CD14-positive monocyte (primary cell): Measurements from ENCODE around the gene MZT1. TPM values are rescaled to one million over a fixed set of nuclear protein-coding genes. Genes with fewer than 3 reads are reported as not detected.

Experiments used
- DNase-seq, 3 donors: peaks; one replicate each; pipeline ENCODE4 v3.0.0-alpha.2; 2011 to 2022
- H2AFZ ChIP-seq: 2 replicates; pipeline ENCODE4 v1.6.0; 2012; ENCODE audit warnings: mild to moderate bottlenecking, low read depth, low read length, inconsistent platforms; ENCODE audit not compliant: insufficient read depth, poor library complexity, severe bottlenecking
- H3K27ac ChIP-seq, 2 donors: 1 replicate in 1 of 2; 2 replicates in 1 of 2; pipeline ENCODE4 v1.5.1; 2012 to 2013; ENCODE audit warnings: low read length in 2 of 2, control low read depth in 1 of 2, inconsistent platforms in 1 of 2, low read depth in 1 of 2, mild to moderate bottlenecking in 1 of 2
- H3K27me3 ChIP-seq, 2 donors: one replicate each; pipeline versions ENCODE4 v1.6.0 to v1.6.1; 2011 to 2013; ENCODE audit warnings: low read length in 2 of 2; ENCODE audit not compliant: control insufficient read depth in 2 of 2, insufficient read depth in 2 of 2
- H3K36me3 ChIP-seq, 2 donors: replicated peaks in 1 of 2; 1 replicate in 1 of 2; 2 replicates in 1 of 2; pipeline versions ENCODE4 v1.5.1 to v1.6.1; 2012 to 2013; ENCODE audit warnings: low read length in 2 of 2, control low read depth in 1 of 2, inconsistent platforms in 1 of 2, mild to moderate bottlenecking in 1 of 2; ENCODE audit not compliant: insufficient read depth in 2 of 2, control insufficient read depth in 1 of 2
- H3K4me1 ChIP-seq, 2 donors: 1 replicate in 1 of 2; 2 replicates in 1 of 2; pipeline versions ENCODE4 v1.5.1 to v1.6.1; 2012 to 2013; ENCODE audit warnings: low read length in 2 of 2, control low read depth in 1 of 2, inconsistent platforms in 1 of 2, mild to moderate bottlenecking in 1 of 2, moderate library complexity in 1 of 2; ENCODE audit not compliant: insufficient read depth in 2 of 2, control insufficient read depth in 1 of 2
- H3K4me2 ChIP-seq: replicated peaks from 2 replicates; pipeline ENCODE3; 2012; ENCODE audit warnings: low read length, moderate library complexity, mild to moderate bottlenecking; ENCODE audit not compliant: poor library complexity, severe bottlenecking; ENCODE audit errors: extremely low read depth
- H3K4me3 ChIP-seq, 3 experiments: fragments of 200-600 bp in 1 of 3; sonication (generic) in 1 of 3; replicated peaks in 1 of 3; 1 replicate in 2 of 3; 2 replicates in 1 of 3; pipeline ENCODE4 v1.5.1; 2011 to 2013; ENCODE audit warnings: low read length in 3 of 3, mild to moderate bottlenecking in 3 of 3, control low read depth in 2 of 3, low read depth in 2 of 3, inconsistent platforms in 1 of 3, moderate library complexity in 1 of 3
- H3K79me2 ChIP-seq: 2 replicates; pipeline ENCODE4 v1.6.0; 2012; ENCODE audit warnings: mild to moderate bottlenecking, control low read depth, inconsistent platforms, low read length, moderate library complexity; ENCODE audit not compliant: insufficient read depth
- H3K9ac ChIP-seq: 2 replicates; pipeline ENCODE4 v1.6.0; 2017; ENCODE audit warnings: low read length, mild to moderate bottlenecking; ENCODE audit not compliant: insufficient read depth, poor library complexity, severe bottlenecking
- H3K9me3 ChIP-seq, 2 donors: replicated peaks in 1 of 2; 1 replicate in 1 of 2; 2 replicates in 1 of 2; pipeline versions ENCODE4 v1.5.1 to v1.6.1; 2012 to 2013; ENCODE audit warnings: low read length in 2 of 2, control low read depth in 1 of 2; ENCODE audit not compliant: control insufficient read depth in 1 of 2, insufficient read depth in 1 of 2
- H4K20me1 ChIP-seq: 2 replicates; pipeline ENCODE4 v1.6.0; 2012; ENCODE audit warnings: mild to moderate bottlenecking, low read length, control low read depth, moderate library complexity; ENCODE audit not compliant: insufficient read depth
- H3K27ac Mint-ChIP-seq, 7 donors: one replicate each; pipeline ENCODE4 v1.8.0; 2020; ENCODE audit warnings: mild to moderate bottlenecking in 7 of 7, mixed read lengths in 7 of 7, moderate library complexity in 6 of 7, inconsistent platforms in 2 of 7
- H3K27me3 Mint-ChIP-seq, 3 donors: one replicate each; pipeline ENCODE4 v1.8.0; 2021 to 2022; ENCODE audit warnings: low read depth in 3 of 3, mild to moderate bottlenecking in 3 of 3, mixed read lengths in 3 of 3, moderate library complexity in 3 of 3, inconsistent platforms in 1 of 3
- H3K36me3 Mint-ChIP-seq, 2 donors: one replicate each; pipeline ENCODE4 v1.8.0; 2020; ENCODE audit warnings: mixed read lengths in 2 of 2, inconsistent platforms in 1 of 2, mild to moderate bottlenecking in 1 of 2
- H3K4me1 Mint-ChIP-seq: one replicate; pipeline ENCODE4 v1.8.0; 2020; ENCODE audit warnings: mild to moderate bottlenecking, mixed read lengths
- H3K4me3 Mint-ChIP-seq, 2 donors: one replicate each; pipeline ENCODE4 v1.8.0; 2020; ENCODE audit warnings: mild to moderate bottlenecking in 2 of 2, mixed read lengths in 2 of 2, moderate library complexity in 1 of 2
- H3K9me3 Mint-ChIP-seq, 7 donors: one replicate each; pipeline ENCODE4 v1.8.0; 2020 to 2022; ENCODE audit warnings: mixed read lengths in 7 of 7, mild to moderate bottlenecking in 6 of 7, moderate library complexity in 6 of 7, inconsistent platforms in 2 of 7
- CTCF ChIP-seq: fragments of 200-600 bp; IDR thresholded peaks from one replicate; pipeline ENCODE4 v1.8.0; 2022; ENCODE audit warnings: antibody characterized with exemption, mild to moderate bottlenecking
- WGBS: methylation state at CpG from one replicate; pipeline ENCODE4 v1.1.5; 2013; ENCODE audit warnings: missing lambda C conversion rate; ENCODE audit not compliant: insufficient coverage; 5-methylcytosine and 5-hydroxymethylcytosine counted together
- intact Hi-C, 2 donors: fragments of 100-400 bp; cut with micrococcal nuclease; formaldehyde crosslinking; loops; one replicate each; pipeline versions ENCODE4 v1.15.0 to v1.15.1; 2023
- polyA plus RNA-seq, 3 donors: library from polyadenylated mRNA; depleted of rRNA in 1 of 3; unstranded in 2 of 3; stranded (reverse) in 1 of 3; fragments of 300-500 nt in 2 of 3; fragments of >200 nt in 1 of 3; fragmentation: Illumina TruSeq in 2 of 3; gene quantifications; 1 replicate in 2 of 3; 2 replicates in 1 of 3; pipeline ENCODE4 v1.2.3, GENCODE V29; 2012 to 2021

Gene MZT1
- polyA plus RNA-seq, 3 donors = 2.5 to 4.9 (median 2.9) TPM

GRCh38 chr13:72763411-72763810, 36.0 kb upstream of the MZT1 start:
- Histone ChIP-seq H3K4me2 (no peak overlapping the region), H3K27me3 (no peaks in the 10 kb centered on the region), H3K9me3 (no peaks in the 10 kb centered on the region), H3K4me3 (no peak overlapping the region), H3K79me2 (no peaks in the 10 kb centered on the region), H3K4me1 (no peaks in the 10 kb centered on the region), H3K27ac (no peak overlapping the region), H3K9ac (no peak overlapping the region), H4K20me1 (no peaks in the 10 kb centered on the region), H3K36me3 (peaks cover 98 to 100% of the 10 kb centered on the region in 2 donors), H2AFZ (no peak overlapping the region)
- TF ChIP-seq CTCF = no peak
- Mint-ChIP-seq H3K4me1 (no peaks in the 10 kb centered on the region), H3K27me3 (no peaks in the 10 kb centered on the region), H3K4me3 (no peak overlapping the region), H3K27ac (peak overlapping the region in 1 of 7 donors; percentile 66), H3K9me3 (no peaks in the 10 kb centered on the region), H3K36me3 (peaks cover 83 to 86% of the 10 kb centered on the region in 2 donors)
- no CpG with 5 or more reads among the region's 2 CpGs for WGBS
- intact Hi-C loops = no loop called here
- no peak for DNase-seq

GRCh38 chr13:72760189-72760588, 32.8 kb upstream of the MZT1 start:
- no peaks in the 10 kb centered on the region for H3K27me3 ChIP-seq
- no peak overlapping the region for H3K4me3 Mint-ChIP-seq
- intact Hi-C loops = no loop called here
- no peak overlapping the region for H3K4me3 ChIP-seq
- H3K27ac Mint-ChIP-seq = no peak overlapping the region
- no peak for DNase-seq
- H4K20me1 ChIP-seq = peaks cover 11% of the 10 kb centered on the region
- no peak overlapping the region for H3K27ac ChIP-seq
- no peaks in the 10 kb centered on the region for H3K9me3 ChIP-seq
- WGBS = no CpG with 5 or more reads among the region's 3 CpGs
- no peak overlapping the region for H3K9ac ChIP-seq
- H3K9me3 Mint-ChIP-seq = no peaks in the 10 kb centered on the region
- no peak overlapping the region for H3K4me2 ChIP-seq
- H3K4me1 ChIP-seq = no peaks in the 10 kb centered on the region
- no peak for TF ChIP-seq CTCF
- no peaks in the 10 kb centered on the region for H3K4me1 Mint-ChIP-seq
- H3K79me2 ChIP-seq = no peaks in the 10 kb centered on the region
- peaks cover 95 to 100% of the 10 kb centered on the region in 2 donors for H3K36me3 ChIP-seq
- H3K27me3 Mint-ChIP-seq = no peaks in the 10 kb centered on the region
- peaks cover 71 to 78% of the 10 kb centered on the region in 2 donors for H3K36me3 Mint-ChIP-seq
- H2AFZ ChIP-seq = no peak overlapping the region
